Thyroid gland (tissue), 4 donors: ENCODE results near the gene TMA7B.

Experiments used
- POLR2A ChIP-seq, 2 donors: fragments of 450-650 bp; IDR thresholded peaks; one replicate each; pipeline ENCODE4 v1.6.1; 2017; ENCODE audit warnings: antibody characterized with exemption in 2 of 2, mild to moderate bottlenecking in 2 of 2, moderate library complexity in 1 of 2
- TF ChIP-seq, protein P1 (sequence below), 6 experiments: fragments of 200-600 bp in 3 of 6; fragments of 450-650 bp in 3 of 6; sonication (generic) in 3 of 6; IDR thresholded peaks; one replicate each; pipeline ENCODE4 v1.5.1; 2016 to 2019; ENCODE audit warnings: antibody characterized with exemption in 6 of 6, mild to moderate bottlenecking in 2 of 6, inconsistent platforms in 1 of 6, moderate library complexity in 1 of 6

- TF ChIP-seq, protein P1, sequence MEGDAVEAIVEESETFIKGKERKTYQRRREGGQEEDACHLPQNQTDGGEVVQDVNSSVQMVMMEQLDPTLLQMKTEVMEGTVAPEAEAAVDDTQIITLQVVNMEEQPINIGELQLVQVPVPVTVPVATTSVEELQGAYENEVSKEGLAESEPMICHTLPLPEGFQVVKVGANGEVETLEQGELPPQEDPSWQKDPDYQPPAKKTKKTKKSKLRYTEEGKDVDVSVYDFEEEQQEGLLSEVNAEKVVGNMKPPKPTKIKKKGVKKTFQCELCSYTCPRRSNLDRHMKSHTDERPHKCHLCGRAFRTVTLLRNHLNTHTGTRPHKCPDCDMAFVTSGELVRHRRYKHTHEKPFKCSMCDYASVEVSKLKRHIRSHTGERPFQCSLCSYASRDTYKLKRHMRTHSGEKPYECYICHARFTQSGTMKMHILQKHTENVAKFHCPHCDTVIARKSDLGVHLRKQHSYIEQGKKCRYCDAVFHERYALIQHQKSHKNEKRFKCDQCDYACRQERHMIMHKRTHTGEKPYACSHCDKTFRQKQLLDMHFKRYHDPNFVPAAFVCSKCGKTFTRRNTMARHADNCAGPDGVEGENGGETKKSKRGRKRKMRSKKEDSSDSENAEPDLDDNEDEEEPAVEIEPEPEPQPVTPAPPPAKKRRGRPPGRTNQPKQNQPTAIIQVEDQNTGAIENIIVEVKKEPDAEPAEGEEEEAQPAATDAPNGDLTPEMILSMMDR (IDR thresholded peaks at IDR 0.05): no peak
- TF ChIP-seq POLR2A (IDR thresholded peaks at IDR 0.05): no peak
These were observed 4.5 kb upstream of the TMA7B start for GRCh38 chr22:39955675-39956074.
